Breast epithelium (tissue), 4 donors: ENCODE measurements around the gene ASXL2. TPM values are rescaled to one million over a fixed set of nuclear protein-coding genes. Genes with fewer than 3 reads are reported as not detected.

ENCODE experiments used
- DNase-seq, 2 donors: peaks; one replicate each; pipeline ENCODE4 v3.0.0-alpha.2; 2019; ENCODE audit warnings: low spot score in 2 of 2
- H3K27ac ChIP-seq, 2 donors: fragments of 200-600 bp; sonication (generic) in 1 of 2; one replicate each; pipeline ENCODE4 v1.5.1; 2016 to 2019; ENCODE audit warnings: mild to moderate bottlenecking in 1 of 2
- H3K27me3 ChIP-seq, 2 donors: fragments of 200-600 bp; sonication (generic) in 1 of 2; one replicate each; pipeline versions ENCODE4 v1.5.1 to v1.6.0; 2017 to 2019; ENCODE audit warnings: control low read depth in 1 of 2, mild to moderate bottlenecking in 1 of 2
- H3K36me3 ChIP-seq: fragments of 200-600 bp; one replicate; pipeline ENCODE4 v1.5.1; 2019
- H3K4me1 ChIP-seq, 2 donors: fragments of 200-600 bp; sonication (generic); one replicate each; pipeline ENCODE4 v1.5.1; 2016 to 2019; ENCODE audit warnings: control low read depth in 1 of 2
- H3K4me3 ChIP-seq, 3 donors: fragments of 200-600 bp; sonication (generic); 1 replicate in 2 of 3; 2 replicates in 1 of 3; pipeline ENCODE4 v1.5.1; 2016 to 2019; ENCODE audit warnings: mild to moderate bottlenecking in 3 of 3, moderate library complexity in 2 of 3
- H3K9me3 ChIP-seq, 2 donors: fragments of 200-600 bp; sonication (generic) in 1 of 2; one replicate each; pipeline ENCODE4 v1.5.1; 2016 to 2019; ENCODE audit warnings: control low read depth in 1 of 2
- CTCF ChIP-seq, 3 donors: fragments of 450-650 bp; IDR thresholded peaks; one replicate each; pipeline ENCODE4 v1.5.1; 2016 to 2017; ENCODE audit warnings: antibody characterized with exemption in 3 of 3, mild to moderate bottlenecking in 3 of 3, moderate library complexity in 3 of 3
- POLR2A ChIP-seq: fragments of 450-650 bp; IDR thresholded peaks from one replicate; pipeline ENCODE4 v1.6.1; 2016; ENCODE audit warnings: antibody characterized with exemption, mild to moderate bottlenecking, moderate library complexity
- POLR2AphosphoS5 ChIP-seq, 3 donors: sonication (generic); formaldehyde crosslinking; IDR thresholded peaks; one replicate each; pipeline ENCODE4 v1.6.1; 2017; ENCODE audit warnings: antibody characterized with exemption in 3 of 3
- intact Hi-C: fragments of 100-400 bp; cut with DNase I; formaldehyde crosslinking; loops from one replicate; pipeline ENCODE4 v1.15.1; 2023; ENCODE audit warnings: low total_unique reads
- total RNA-seq, 3 donors: library from RNA; depleted of rRNA; stranded (reverse); fragments of >200 nt; gene quantifications; one replicate each; pipeline ENCODE4 v1.1.0, GENCODE V29; 2016

ASXL2 gene
- total RNA-seq, 3 donors from 2014 or later, result 16.4 to 18.2 (median 17.4) TPM

DNA sequence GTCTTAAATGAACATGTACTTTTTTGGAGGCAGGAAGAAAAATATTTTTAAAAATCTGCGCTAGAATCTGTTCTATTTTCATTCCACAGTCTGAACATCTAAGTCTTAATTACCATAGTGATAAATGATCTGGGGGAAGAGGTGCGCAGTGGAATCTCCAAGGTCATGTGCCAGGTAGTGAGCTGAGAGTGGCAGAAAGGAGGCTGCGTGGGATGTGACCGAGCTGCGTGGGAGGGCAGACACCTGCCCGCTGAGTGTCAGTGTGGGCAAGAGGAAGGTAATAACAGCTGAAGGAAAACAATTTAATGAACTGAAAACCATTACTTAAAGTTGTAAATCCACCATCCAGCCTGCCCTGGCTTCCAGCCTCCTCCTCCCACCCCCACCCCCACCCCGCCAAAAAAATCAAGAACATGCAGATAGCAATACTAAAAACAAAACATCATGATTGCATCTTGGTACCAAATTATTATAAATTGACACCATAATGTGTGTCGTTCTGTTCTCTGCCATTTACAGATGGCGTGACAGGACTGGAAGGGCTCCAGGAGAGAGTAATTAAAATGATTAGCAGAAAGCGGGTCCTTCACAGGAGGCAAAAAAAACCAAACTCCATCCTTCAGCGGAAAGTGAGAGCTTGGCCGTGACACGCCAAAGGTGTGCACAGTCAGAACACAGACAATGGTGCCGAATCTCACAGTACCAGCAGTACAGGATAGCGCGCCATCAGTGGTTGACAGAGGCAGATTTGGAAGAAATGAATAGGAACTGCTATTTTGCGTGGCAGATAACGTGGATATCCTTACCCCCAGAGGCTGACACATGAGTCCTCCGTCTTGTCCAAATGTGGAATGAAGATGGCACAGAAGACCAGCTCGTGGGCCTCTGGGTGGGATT, 193.5 kb downstream of the ASXL2 start:
- Histone ChIP-seq H3K9me3 (no peaks in the 10 kb centered on the region), H3K4me1 (no peaks in the 10 kb centered on the region), H3K4me3 (no peak overlapping the region), H3K27me3 (no peaks in the 10 kb centered on the region), H3K27ac (no peak overlapping the region), H3K36me3 (no peaks in the 10 kb centered on the region)
- TF ChIP-seq POLR2AphosphoS5 (IDR thresholded peaks at IDR 0.05) (no peak), CTCF (IDR thresholded peaks at IDR 0.05) (no peak), POLR2A (no peak)
- intact Hi-C loops, result no loop called here
- DNase-seq, result no peak

Other genes with a start within 250 kb of the ASXL2 start
- 10 to 100 TPM in 2 of 3 donors, 1 to 10 TPM in 1; 7.8 to 63.4 (median 44.9) TPM for gene DTNB, start 204.9 kb downstream of the ASXL2 start, total RNA-seq
- gene KIF3C, start 104.0 kb upstream of the ASXL2 start, total RNA-seq, result 10 to 100 TPM in 1 of 3 donors, 1 to 10 TPM in 2; 3.4 to 32.8 (median 6.0) TPM
- gene RAB10, start 155.6 kb upstream of the ASXL2 start, total RNA-seq, result 100 to 1,000 TPM in 2 of 3 donors, 10 to 100 TPM in 1; 82.6 to 101 (median 100) TPM